A549 treated with Hydrocortisone at 1 μM for 4 hours (cell line): ENCODE results near the gene DOCK7. TPM values are rescaled to one million over a fixed set of nuclear protein-coding genes. Genes with fewer than 3 reads are reported as not detected.

ENCODE experiments used
- total RNA-seq: library from RNA; stranded (reverse); fragments of 200-300 nt; extraction: Qiagen RNA extraction; gene quantifications from 5 replicates; pipeline ENCODE4 v1.2.3, GENCODE V29; 2022

Gene DOCK7
- total RNA-seq, result 10.1 to 26.9 TPM (median 20.2 TPM) in 5 replicates

DNA sequence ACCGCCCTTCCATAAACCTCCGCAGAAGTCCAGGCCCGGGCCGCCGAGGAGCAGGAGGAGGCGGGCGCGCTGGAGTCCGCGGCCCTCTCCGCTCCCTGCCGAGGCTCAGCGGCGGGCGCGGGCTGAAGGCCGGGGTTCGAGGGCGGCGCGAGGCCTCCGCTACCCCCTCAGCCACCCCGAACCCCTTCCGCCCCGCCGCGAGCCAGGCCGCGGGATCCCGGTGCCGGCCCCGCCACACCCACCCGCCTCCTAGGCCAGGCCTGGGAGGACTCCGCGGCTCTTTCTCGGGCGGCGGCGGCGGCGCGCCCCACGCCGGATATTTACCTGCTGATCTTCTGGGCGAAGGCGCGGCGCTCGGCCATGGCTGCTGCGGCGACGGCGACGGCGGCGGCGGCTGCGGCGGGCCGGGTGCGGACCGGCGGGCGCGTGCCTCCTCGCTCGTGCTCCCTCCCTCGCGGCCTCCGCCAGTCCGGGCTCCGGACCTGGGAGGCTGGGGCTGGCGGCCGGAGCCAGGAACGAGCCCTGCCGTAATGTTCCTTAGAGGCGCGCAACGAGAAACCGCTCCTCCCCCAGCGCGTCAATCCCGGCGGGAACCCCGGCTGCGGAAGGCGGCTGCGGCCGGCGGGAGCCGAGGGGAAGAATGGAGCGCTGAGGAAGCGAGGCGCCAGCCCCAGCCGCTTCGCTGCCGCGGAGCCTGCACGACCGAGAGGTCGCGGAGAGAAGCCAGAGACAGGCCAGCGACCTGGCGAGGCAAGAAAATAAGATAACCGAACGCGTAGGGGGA is at the start of gene DOCK7:
TSS of gene DOCK7 (minus strand) at position 484 of the 784 bp plus-strand sequence. CDS start at position 362, 122 bp downstream.

GRCh38 chr1:62597281-62597680 is 90.9 kb downstream of the DOCK7 start, which contains the start of gene ANGPTL3:
Gene ANGPTL3, plus strand, starts transcription at chr1:62597520. Its CDS starts 47 bp downstream, at chr1:62597567.

GRCh38 chr1:62436466-62437272 is 251.5 kb downstream of the DOCK7 start, which contains the start of gene USP1:
Gene USP1, plus strand, starts transcription at chr1:62437049. Its CDS starts 2,819 bp downstream, at chr1:62439868.

Other genes starting within 250 kb of the DOCK7 start
- gene ANGPTL3, start 90.9 kb downstream of the DOCK7 start, total RNA-seq, result not detected in 5 replicates
- gene ATG4C, start 95.7 kb upstream of the DOCK7 start, total RNA-seq, result 3.1 to 5.7 TPM (median 4.1 TPM) in 5 replicates